ENCODE results near the gene BGN. TPM values are rescaled to one million over a fixed set of nuclear protein-coding genes. Genes with fewer than 3 reads are reported as not detected.

The BGN gene
- total RNA-seq, 1 experiment from 2014 or later, result 6.6 TPM

GRCh38 chrX:153504445-153505016 lies 9.8 kb downstream of the BGN start:
- DNase-seq (ENCODE audit: low read depth), result no peak

- DNase-seq (ENCODE audit: low read depth), result no peak
Measured at GRCh38 chrX:153505361-153505760, 10.6 kb downstream of the BGN start.

GRCh38 chrX:153507484-153508178 lies 12.9 kb downstream of the BGN start:
- DNase-seq (ENCODE audit: low read depth), result peak; percentile 45

- DNase-seq (ENCODE audit: low read depth), result no peak
Measured at GRCh38 chrX:153509592-153509991, 14.8 kb downstream of the BGN start.

GRCh38 chrX:153510383-153510782 lies 15.6 kb downstream of the BGN start:
- DNase-seq (ENCODE audit: low read depth), result no peak

- DNase-seq (ENCODE audit: low read depth), result no peak
Measured at GRCh38 chrX:153511784-153512500, 17.2 kb downstream of the BGN start.

GRCh38 chrX:153512501-153512893 lies 17.7 kb downstream of the BGN start:
- no peak for DNase-seq (ENCODE audit: low read depth)

- no peak for DNase-seq (ENCODE audit: low read depth)
Measured at GRCh38 chrX:153513265-153513664, 18.5 kb downstream of the BGN start.

GRCh38 chrX:153514259-153514658 lies 19.5 kb downstream of the BGN start:
- no peak for DNase-seq (ENCODE audit: low read depth)

- no peak for DNase-seq (ENCODE audit: low read depth)
Measured at GRCh38 chrX:153515435-153515834, 20.7 kb downstream of the BGN start.

GRCh38 chrX:153516073-153516472 lies 21.3 kb downstream of the BGN start:
- DNase-seq (ENCODE audit: low read depth), result no peak

- no peak for DNase-seq (ENCODE audit: low read depth)
Measured at GRCh38 chrX:153517423-153517822, 22.6 kb downstream of the BGN start, which contains the start of gene ATP2B3. Gene ATP2B3, plus strand, starts transcription at chrX:153517642. Its CDS starts 18,606 bp downstream, at chrX:153536248.

- DNase-seq (ENCODE audit: low read depth), result no peak
Measured at GRCh38 chrX:153517946-153518834, 23.4 kb downstream of the BGN start.

GRCh38 chrX:153519569-153520286 lies 24.9 kb downstream of the BGN start:
- DNase-seq (ENCODE audit: low read depth), result no peak

- DNase-seq (ENCODE audit: low read depth), result no peak
Measured at GRCh38 chrX:153520287-153520917, 25.6 kb downstream of the BGN start.

GRCh38 chrX:153521034-153521433 lies 26.3 kb downstream of the BGN start:
- DNase-seq (ENCODE audit: low read depth), result no peak

- no peak for DNase-seq (ENCODE audit: low read depth)
Measured at GRCh38 chrX:153522259-153522658, 27.5 kb downstream of the BGN start.

GRCh38 chrX:153523269-153523668 lies 28.5 kb downstream of the BGN start:
- DNase-seq (ENCODE audit: low read depth), result no peak

GRCh38 chrX:153524234-153524633 lies 29.5 kb downstream of the BGN start:
- DNase-seq (ENCODE audit: low read depth), result no peak

- DNase-seq (ENCODE audit: low read depth), result no peak
Measured at GRCh38 chrX:153525451-153525850, 30.7 kb downstream of the BGN start.

- DNase-seq (ENCODE audit: low read depth), result no peak
Measured at GRCh38 chrX:153526042-153526441, 31.3 kb downstream of the BGN start.

Measured in RPMI7951 (cell line).